GM21381 (cell line): Measurements from ENCODE around the gene POLD1.

Experiments used
- ATAC-seq: cut with Tn5 transposase; IDR thresholded peaks from one replicate; pipeline ENCODE4 v1.9.1; 2021; ENCODE audit warnings: mild to moderate bottlenecking, moderate library complexity; ENCODE audit not compliant: unreplicated experiment

The POLD1 gene

GRCh38 chr19:50365434-50366306 lies 18.5 kb upstream of the POLD1 start, which contains the start of gene NAPSA:
TSS of gene NAPSA (minus strand) at chr19:50365639. CDS start at chr19:50365621, 18 bp downstream.
- no peak for ATAC-seq

DNA sequence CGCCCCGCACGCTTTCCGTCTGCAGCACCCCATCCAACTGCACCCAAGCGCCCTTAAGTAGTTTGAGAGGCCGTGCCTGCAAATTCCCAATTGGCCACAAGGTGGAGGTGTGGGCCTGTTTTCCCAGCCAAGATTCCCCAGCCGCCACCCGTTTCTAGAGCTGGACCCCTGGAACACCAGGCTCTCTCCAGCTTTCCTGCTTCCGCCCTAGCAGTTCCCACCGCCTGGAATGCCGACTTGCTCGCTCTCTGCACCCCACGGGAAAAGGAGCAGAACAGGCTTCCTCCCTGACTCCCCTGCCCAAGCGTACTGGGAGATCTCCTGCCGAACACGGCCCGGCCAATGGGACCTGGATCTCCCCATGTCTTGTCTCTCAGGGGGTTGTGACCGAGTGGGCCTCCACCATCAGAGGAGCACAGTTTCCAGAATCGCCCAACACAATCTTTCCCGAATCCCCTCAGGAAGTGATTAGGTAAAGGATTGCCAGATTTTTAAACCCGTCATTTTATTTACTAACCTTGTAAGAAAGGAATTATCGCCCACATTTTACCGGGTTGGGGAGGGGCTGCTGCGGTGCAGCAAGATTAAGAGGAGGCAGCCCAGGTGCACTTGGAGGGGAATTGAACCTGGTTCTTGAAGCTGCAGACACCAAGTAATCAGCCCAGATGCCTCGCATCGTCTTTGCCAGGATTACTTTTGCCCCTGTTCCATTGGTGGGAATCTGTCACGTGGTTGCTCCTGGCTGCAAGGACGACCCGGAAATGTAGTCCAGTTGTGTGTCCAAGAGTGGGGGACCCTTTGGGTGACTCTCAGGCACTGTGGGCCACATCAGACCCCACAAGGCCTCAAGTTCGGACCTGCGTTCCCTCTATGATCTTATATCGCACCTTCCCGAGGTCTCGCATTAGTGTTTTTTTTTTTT lies 15.2 kb upstream of the POLD1 start:
- peak; percentile 56 for ATAC-seq

- no peak for ATAC-seq
Measured at GRCh38 chr19:50371914-50372475, 12.2 kb upstream of the POLD1 start.

GRCh38 chr19:50376166-50377050 lies 7.7 kb upstream of the POLD1 start, which contains the start of gene NR1H2:
TSS of gene NR1H2 (plus strand) at chr19:50376457. CDS start at chr19:50377606, 1,149 bp downstream.
- ATAC-seq = peak; percentile 83

- ATAC-seq = peak; percentile 14
Measured at GRCh38 chr19:50377051-50377461, 7.1 kb upstream of the POLD1 start.

DNA sequence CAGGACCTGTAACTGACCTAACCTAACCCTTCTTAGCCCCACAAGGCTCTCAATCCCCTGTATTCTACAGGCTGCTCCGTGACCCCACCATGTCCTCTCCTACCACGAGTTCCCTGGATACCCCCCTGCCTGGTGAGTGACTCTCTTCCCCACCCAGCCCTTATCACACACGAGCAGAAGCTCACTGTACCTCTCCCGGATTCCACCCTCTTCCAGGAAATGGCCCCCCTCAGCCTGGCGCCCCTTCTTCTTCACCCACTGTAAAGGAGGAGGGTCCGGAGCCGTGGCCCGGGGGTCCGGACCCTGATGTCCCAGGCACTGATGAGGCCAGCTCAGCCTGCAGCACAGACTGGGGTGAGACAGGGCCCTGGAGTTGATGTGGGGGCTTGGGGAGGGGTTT lies 6.6 kb upstream of the POLD1 start:
- ATAC-seq = no peak

DNA sequence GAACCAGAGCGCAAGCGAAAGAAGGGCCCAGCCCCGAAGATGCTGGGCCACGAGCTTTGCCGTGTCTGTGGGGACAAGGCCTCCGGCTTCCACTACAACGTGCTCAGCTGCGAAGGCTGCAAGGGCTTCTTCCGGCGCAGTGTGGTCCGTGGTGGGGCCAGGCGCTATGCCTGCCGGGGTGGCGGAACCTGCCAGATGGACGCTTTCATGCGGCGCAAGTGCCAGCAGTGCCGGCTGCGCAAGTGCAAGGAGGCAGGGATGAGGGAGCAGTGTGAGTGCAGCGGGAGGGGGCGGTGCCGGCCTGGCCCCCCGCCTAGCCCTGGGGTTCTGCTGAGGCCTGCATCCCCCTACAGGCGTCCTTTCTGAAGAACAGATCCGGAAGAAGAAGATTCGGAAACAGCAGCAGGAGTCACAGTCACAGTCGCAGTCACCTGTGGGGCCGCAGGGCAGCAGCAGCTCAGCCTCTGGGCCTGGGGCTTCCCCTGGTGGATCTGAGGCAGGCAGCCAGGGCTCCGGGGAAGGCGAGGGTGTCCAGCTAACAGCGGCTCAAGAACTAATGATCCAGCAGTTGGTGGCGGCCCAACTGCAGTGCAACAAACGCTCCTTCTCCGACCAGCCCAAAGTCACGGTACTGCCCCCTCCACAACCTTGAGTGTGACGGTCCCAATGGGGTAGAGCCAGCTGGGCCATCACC lies 5.8 kb upstream of the POLD1 start:
- no peak for ATAC-seq

- ATAC-seq = no peak
Measured at GRCh38 chr19:50378863-50379236, 5.3 kb upstream of the POLD1 start.

DNA sequence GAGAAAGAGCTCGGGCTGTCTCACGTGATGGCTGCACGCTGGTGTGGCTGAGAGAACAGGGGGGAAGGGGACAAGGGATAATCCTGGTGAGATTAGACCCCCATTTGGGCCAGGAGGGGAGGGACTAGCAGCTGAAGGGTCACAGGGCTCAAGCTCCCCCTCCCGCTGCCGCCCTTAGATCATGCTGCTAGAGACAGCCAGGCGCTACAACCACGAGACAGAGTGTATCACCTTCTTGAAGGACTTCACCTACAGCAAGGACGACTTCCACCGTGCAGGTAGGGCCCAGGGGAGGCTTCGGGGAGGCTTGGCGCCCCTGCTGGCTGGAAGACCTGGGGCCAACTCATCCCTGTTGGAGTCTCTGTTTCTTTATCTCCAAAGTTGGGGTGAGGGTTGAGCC lies 4.5 kb upstream of the POLD1 start:
- ATAC-seq = no peak

GRCh38 chr19:50380137-50380536 lies 4.0 kb upstream of the POLD1 start:
- no peak for ATAC-seq

- ATAC-seq = no peak
Measured at GRCh38 chr19:50380751-50381151, 3.4 kb upstream of the POLD1 start.

DNA sequence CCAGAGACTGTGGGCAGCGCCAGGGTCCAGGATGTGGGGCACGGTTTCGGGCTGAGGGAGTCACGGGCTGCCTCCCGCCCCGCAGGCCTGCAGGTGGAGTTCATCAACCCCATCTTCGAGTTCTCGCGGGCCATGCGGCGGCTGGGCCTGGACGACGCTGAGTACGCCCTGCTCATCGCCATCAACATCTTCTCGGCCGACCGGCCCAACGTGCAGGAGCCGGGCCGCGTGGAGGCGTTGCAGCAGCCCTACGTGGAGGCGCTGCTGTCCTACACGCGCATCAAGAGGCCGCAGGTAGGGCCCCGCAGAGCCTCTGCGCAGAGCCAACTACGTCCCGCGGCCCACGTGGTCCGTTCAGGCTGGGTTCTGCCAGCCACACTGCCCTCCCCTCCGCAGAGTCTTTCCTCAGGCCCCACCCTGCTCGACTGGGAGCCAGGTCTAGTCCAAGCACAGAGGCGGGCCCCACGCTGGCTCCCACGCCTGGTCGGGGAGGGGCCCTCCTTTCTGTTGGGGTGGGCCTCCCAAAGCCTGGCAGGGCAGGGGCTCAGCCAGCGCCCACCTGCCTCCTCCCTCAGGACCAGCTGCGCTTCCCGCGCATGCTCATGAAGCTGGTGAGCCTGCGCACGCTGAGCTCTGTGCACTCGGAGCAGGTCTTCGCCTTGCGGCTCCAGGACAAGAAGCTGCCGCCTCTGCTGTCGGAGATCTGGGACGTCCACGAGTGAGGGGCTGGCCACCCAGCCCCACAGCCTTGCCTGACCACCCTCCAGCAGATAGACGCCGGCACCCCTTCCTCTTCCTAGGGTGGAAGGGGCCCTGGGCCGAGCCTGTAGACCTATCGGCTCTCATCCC lies 2.0 kb upstream of the POLD1 start:
- no peak for ATAC-seq

GRCh38 chr19:50383001-50383851 lies 921 bp upstream of the POLD1 start:
- ATAC-seq = no peak

DNA sequence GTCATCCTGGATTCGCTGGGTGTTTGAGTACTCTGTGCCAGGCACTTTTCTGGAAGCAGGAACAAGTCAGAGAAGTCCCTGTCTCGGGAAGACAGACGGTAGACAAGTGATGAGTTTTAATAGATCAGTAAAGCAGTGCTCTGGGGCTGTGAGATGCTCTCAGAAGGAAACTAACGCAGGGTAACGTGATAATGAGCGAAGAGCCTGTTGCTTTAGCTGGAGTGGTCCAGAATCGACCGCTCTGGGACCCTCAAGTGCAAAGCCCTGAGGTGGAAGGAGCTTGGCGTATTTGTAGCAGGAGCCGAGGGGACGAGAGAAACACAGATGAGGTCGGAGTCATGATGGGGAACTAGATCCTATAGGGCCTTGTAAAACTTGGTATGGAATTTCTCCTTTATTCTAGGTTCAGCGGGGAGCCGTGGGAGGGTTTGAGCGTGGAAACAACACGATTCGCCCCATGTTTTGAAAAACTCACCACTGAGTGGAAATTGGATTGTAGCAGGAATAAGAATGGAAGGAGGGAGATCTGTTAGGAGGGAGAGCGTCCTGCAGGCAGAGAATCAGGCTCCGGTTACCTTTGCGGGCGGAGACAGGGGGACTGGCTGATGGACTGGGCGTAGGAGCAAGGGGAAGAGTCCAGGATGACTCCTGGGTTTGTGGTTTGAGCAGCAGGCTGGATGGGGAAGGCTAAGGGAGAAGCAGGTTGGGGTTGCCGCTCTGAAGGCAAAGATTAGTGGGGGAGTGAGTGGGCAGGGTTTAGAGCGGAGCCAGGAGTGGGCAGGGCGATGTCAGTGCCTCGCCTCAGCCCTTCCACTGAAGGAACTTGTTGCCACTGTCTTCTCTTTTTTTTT lies 763 bp downstream of the POLD1 start:
- no peak for ATAC-seq

- ATAC-seq = no peak
Measured at GRCh38 chr19:50387176-50387867, 3.2 kb downstream of the POLD1 start.

- ATAC-seq = no peak
Measured at GRCh38 chr19:50387868-50388245, 3.7 kb downstream of the POLD1 start.
